KOPT-K1 (cell line): ENCODE results near the gene DYNLT5.
"Not testable (repeated sequence)": the region's sequence is repeated elsewhere in the genome, so short reads cannot be mapped to it uniquely, and the experiment has no call there.

Experiments
- H3K27ac ChIP-seq: fragments of 200-600 bp; sonication (generic); 2 replicates; pipeline ENCODE4 v1.5.1; 2016; ENCODE audit warnings: antibody characterized with exemption, mild to moderate bottlenecking, low read depth, low read length; ENCODE audit not compliant: poor library complexity, severe bottlenecking
- H3K36me3 ChIP-seq: fragments of 200-600 bp; sonication (generic); 2 replicates; pipeline ENCODE4 v1.5.1; 2017; ENCODE audit warnings: antibody characterized with exemption, mild to moderate bottlenecking, low read length, moderate library complexity; ENCODE audit not compliant: insufficient read depth
- H3K9me3 ChIP-seq: fragments of 200-600 bp; sonication (generic); 2 replicates; pipeline ENCODE4 v1.5.1; 2017; ENCODE audit warnings: antibody characterized with exemption, low read length, mild to moderate bottlenecking; ENCODE audit not compliant: insufficient read depth, poor library complexity, severe bottlenecking

The DYNLT5 gene

GRCh38 chr1:66791621-66792610 lies 39.7 kb downstream of the DYNLT5 start:
- Histone ChIP-seq H3K36me3 (no peaks in the 10 kb centered on the region), H3K27ac (no peak overlapping the region), H3K9me3 (no peaks in the 10 kb centered on the region)

GRCh38 chr1:66795839-66796238 lies 43.6 kb downstream of the DYNLT5 start:
- H3K36me3 ChIP-seq, H3K27ac ChIP-seq, H3K9me3 ChIP-seq: not testable (repeated sequence)

GRCh38 chr1:66809245-66809644 lies 57.0 kb downstream of the DYNLT5 start:
- Histone ChIP-seq H3K36me3 (no peaks in the 10 kb centered on the region), H3K27ac (no peak overlapping the region), H3K9me3 (no peaks in the 10 kb centered on the region)

GRCh38 chr1:66809736-66810326 lies 57.6 kb downstream of the DYNLT5 start:
- Histone ChIP-seq H3K9me3 (no peaks in the 10 kb centered on the region), H3K36me3 (no peaks in the 10 kb centered on the region), H3K27ac (no peak overlapping the region)

GRCh38 chr1:66824771-66825170 lies 72.5 kb downstream of the DYNLT5 start:
- H3K36me3 ChIP-seq: no peaks in the 10 kb centered on the region
- no peaks in the 10 kb centered on the region for H3K9me3 ChIP-seq
- H3K27ac ChIP-seq: no peak overlapping the region
